Panc1 (cell line): ENCODE data around the gene TMPRSS3.

Experiments
- POLR2AphosphoS5 ChIP-seq: IDR thresholded peaks from 2 replicates; pipeline ENCODE4 v1.6.1; 2012; ENCODE audit warnings: mild to moderate bottlenecking, low read depth, low read length, moderate library complexity
- TF ChIP-seq, protein P1 (sequence below): fragments of 450-650 bp; IDR thresholded peaks from 2 replicates; pipeline ENCODE4 v1.5.1; 2017; ENCODE audit warnings: mild to moderate bottlenecking

DNA sequence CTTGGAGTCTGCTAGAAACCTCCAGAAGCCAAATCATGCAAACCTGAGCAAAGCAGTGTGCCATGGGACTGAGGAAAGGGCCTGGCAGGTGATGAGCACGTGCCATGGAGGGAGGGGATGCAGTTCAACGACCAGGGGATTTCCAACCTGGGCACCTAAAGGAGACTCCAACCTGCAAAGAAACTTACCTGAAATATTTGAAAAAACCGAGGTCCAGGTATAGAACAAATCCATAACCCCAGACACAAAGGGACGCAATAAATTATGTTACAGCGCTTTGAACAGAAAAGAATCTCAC is 16.7 kb upstream of the TMPRSS3 start:
- TF ChIP-seq, protein P1, sequence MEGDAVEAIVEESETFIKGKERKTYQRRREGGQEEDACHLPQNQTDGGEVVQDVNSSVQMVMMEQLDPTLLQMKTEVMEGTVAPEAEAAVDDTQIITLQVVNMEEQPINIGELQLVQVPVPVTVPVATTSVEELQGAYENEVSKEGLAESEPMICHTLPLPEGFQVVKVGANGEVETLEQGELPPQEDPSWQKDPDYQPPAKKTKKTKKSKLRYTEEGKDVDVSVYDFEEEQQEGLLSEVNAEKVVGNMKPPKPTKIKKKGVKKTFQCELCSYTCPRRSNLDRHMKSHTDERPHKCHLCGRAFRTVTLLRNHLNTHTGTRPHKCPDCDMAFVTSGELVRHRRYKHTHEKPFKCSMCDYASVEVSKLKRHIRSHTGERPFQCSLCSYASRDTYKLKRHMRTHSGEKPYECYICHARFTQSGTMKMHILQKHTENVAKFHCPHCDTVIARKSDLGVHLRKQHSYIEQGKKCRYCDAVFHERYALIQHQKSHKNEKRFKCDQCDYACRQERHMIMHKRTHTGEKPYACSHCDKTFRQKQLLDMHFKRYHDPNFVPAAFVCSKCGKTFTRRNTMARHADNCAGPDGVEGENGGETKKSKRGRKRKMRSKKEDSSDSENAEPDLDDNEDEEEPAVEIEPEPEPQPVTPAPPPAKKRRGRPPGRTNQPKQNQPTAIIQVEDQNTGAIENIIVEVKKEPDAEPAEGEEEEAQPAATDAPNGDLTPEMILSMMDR: no peak
- no peak for TF ChIP-seq POLR2AphosphoS5
